Astrocyte (in vitro differentiated cells and primary cell): ENCODE measurements around the gene LRRC34.

Experiments
- EZH2 ChIP-seq: IDR thresholded peaks from 2 replicates; pipeline ENCODE4 v1.6.1; 2012; ENCODE audit warnings: mild to moderate bottlenecking, low read length, inconsistent platforms; ENCODE audit not compliant: insufficient read depth
- TF ChIP-seq, protein P1 (sequence below): IDR thresholded peaks from 2 replicates; pipeline ENCODE4 v1.5.1; 2011; ENCODE audit warnings: low read depth, mild to moderate bottlenecking, inconsistent platforms, low read length, moderate library complexity; ENCODE audit not compliant: insufficient read depth

DNA sequence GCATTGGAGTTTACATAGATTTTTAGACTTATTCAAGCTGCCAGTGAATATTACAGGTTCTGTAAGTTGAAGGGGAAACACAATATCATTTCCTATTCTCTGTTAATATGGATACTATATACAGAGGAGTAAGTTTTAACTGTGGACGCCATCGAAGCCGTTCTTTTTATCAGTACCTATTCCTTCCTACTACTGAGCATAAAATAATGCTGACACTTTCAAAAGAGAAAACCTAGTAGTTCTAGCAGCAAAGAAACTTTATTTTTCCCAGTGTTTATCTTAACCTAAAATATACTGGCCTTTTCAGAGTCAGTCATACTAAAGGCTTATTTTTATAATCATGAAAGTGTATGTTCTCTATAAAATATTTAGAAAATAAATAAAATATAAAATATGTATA is 42.8 kb upstream of the LRRC34 start:
- TF ChIP-seq, protein P1, sequence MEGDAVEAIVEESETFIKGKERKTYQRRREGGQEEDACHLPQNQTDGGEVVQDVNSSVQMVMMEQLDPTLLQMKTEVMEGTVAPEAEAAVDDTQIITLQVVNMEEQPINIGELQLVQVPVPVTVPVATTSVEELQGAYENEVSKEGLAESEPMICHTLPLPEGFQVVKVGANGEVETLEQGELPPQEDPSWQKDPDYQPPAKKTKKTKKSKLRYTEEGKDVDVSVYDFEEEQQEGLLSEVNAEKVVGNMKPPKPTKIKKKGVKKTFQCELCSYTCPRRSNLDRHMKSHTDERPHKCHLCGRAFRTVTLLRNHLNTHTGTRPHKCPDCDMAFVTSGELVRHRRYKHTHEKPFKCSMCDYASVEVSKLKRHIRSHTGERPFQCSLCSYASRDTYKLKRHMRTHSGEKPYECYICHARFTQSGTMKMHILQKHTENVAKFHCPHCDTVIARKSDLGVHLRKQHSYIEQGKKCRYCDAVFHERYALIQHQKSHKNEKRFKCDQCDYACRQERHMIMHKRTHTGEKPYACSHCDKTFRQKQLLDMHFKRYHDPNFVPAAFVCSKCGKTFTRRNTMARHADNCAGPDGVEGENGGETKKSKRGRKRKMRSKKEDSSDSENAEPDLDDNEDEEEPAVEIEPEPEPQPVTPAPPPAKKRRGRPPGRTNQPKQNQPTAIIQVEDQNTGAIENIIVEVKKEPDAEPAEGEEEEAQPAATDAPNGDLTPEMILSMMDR = no peak
- no peak for TF ChIP-seq EZH2
